Brain microvascular endothelial cell (primary cell): Measurements from ENCODE around the gene CCDC120.

Experiments used
- DNase-seq: peaks from one replicate; pipeline ENCODE4 v3.0.0-alpha.2; 2020
- H3K27ac ChIP-seq: fragments of 250-450 bp; sonication (Bioruptor Pico); 2 replicates; pipeline ENCODE4 v1.5.1; 2020; ENCODE audit warnings: mild to moderate bottlenecking, moderate library complexity
- H3K27me3 ChIP-seq: fragments of 250-450 bp; sonication (Bioruptor Pico); replicated peaks from 2 replicates; pipeline ENCODE4 v1.5.1; 2020; ENCODE audit warnings: mild to moderate bottlenecking
- H3K36me3 ChIP-seq: fragments of 250-450 bp; sonication (Bioruptor Pico); replicated peaks from 2 replicates; pipeline ENCODE4 v1.5.1; 2020; ENCODE audit warnings: mild to moderate bottlenecking
- H3K4me3 ChIP-seq: 2 replicates; pipeline ENCODE4 v1.5.1; 2011; ENCODE audit warnings: low read depth, mild to moderate bottlenecking, control low read depth, low read length, moderate library complexity
- in situ Hi-C: cut with HindIII; loops from 2 replicates; pipeline ENCODE4 v1.10.0; 2017; ENCODE audit warnings: low sequenced_read_pairs, low pct_ligation_motif_present
- TF ChIP-seq, protein P1 (sequence below): IDR thresholded peaks from 2 replicates; pipeline ENCODE4 v1.5.1; 2011; ENCODE audit warnings: low read depth, mild to moderate bottlenecking, moderate library complexity, low read length, control low read depth, inconsistent platforms; ENCODE audit errors: missing control alignments

Gene CCDC120

DNA sequence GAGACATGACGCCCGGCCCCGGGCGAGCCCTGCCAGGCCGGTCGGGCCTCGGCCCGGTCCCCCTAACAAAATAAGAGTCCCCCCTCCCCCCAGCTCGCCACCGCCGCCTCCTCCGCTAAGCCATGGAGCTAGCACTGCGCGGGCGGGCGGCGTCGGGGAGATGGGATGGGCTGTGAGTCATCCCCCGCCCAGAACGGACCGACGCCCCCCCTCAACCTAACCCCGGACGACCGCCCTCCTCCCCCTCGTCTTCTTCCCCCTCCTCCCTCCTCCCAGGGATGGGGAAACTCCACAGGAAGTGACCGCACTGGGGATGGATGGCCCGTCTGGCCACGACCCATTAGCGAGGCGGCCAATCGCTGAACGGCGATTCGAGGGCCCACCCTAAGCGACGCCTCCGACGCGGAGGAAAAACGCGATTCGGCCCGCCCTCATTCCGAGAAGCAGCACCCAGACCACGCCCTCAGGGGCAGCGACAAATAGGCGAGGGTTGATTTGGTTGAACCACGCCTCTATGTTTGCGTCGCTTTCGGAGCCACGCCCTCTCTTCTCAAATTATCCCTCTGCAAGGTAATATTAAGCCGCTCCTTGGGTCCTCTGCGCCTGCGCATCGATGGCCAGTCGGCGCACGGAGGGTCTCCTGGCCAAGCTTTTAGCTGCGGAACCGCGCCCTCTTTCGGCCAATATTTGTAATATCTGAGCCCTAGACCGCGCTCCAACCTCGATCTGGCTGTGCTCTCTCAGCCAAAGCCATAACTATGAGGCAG, 15.4 kb upstream of the CCDC120 start, which contains the start of gene TFE3:
Gene TFE3, minus strand, starts transcription at position 138 of the 767 bp plus-strand sequence. Its CDS starts 131 bp downstream, at position 7.
- DNase-seq: peak; percentile 98
- peak within 1 kb of the TSS; percentile 95 for H3K27ac ChIP-seq
- no peaks in the 10 kb centered on the region for H3K27me3 ChIP-seq
- H3K4me3 ChIP-seq: peak within 1 kb of the TSS; percentile 70
- peaks cover 12% of the 10 kb centered on the region for H3K36me3 ChIP-seq
- in situ Hi-C loops: no loop called here
- TF ChIP-seq, protein P1, sequence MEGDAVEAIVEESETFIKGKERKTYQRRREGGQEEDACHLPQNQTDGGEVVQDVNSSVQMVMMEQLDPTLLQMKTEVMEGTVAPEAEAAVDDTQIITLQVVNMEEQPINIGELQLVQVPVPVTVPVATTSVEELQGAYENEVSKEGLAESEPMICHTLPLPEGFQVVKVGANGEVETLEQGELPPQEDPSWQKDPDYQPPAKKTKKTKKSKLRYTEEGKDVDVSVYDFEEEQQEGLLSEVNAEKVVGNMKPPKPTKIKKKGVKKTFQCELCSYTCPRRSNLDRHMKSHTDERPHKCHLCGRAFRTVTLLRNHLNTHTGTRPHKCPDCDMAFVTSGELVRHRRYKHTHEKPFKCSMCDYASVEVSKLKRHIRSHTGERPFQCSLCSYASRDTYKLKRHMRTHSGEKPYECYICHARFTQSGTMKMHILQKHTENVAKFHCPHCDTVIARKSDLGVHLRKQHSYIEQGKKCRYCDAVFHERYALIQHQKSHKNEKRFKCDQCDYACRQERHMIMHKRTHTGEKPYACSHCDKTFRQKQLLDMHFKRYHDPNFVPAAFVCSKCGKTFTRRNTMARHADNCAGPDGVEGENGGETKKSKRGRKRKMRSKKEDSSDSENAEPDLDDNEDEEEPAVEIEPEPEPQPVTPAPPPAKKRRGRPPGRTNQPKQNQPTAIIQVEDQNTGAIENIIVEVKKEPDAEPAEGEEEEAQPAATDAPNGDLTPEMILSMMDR: peak; percentile 67

DNA sequence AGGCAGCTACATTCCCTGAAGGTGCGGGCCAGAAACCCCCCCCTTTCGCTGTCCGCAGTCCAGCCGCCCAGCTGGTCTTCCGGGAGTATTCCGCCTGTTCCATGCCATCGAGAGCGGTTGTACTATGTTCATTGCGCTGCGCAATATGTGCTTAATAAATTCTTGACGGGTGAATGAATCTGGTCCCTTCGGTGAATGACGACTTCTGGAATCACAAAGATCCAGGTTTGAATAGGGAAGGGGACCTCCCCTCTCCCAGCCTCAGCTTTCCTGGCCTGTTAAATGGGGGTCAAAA, 14.9 kb upstream of the CCDC120 start:
- H3K36me3 ChIP-seq: peaks cover 7% of the 10 kb centered on the region
- TF ChIP-seq, protein P1: no peak
- in situ Hi-C loops: no loop called here
- DNase-seq: no peak
- no peak overlapping the region for H3K27ac ChIP-seq
- no peaks in the 10 kb centered on the region for H3K27me3 ChIP-seq
- H3K4me3 ChIP-seq: peak overlapping the region; percentile 34

DNA sequence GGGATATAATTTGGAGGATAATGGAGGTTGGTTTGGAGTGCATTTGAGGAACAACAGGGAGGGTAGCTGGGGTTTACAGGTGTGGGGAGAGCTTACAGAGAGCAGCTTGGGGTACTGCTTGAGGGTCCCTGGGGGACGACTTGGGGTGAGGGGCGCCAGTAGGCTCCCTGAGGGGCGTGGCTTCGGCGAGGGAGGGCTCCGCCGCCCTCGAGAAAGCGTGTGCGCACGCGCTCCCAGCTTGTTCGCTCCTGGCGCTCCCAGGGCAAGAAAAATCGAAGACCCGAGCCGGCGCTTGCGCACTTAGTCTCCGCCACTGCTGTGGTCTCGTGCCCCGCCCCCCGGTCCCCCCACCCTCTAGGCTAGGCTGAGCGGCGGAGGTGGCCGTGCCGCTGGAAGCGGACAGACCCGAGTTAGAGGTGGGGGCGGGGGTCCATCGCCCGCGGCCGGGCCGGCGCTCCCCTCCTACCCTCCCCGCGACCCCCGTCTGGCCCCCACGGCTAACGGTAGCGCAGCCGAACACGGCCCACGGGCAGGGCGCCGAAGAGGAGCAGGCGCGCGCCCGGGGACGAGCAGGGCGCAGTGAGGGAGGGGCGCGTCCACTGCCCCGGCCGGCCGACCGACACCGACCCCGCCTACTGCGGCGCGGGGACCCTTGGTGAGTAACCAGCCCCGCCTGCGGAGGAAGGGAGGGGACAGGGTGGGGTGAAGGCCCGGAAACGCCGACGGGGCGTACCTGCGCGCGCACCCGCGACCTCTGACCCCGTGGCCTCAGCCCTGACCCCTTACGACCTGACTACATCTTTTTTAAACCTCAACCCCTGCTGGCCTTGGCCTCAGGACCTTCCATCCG, 5.4 kb upstream of the CCDC120 start:
- Histone ChIP-seq H3K27me3 (no peaks in the 10 kb centered on the region), H3K27ac (no peak overlapping the region), H3K4me3 (peak overlapping the region; percentile 53), H3K36me3 (no peaks in the 10 kb centered on the region)
- in situ Hi-C loops: no loop called here
- peak; percentile 35 for DNase-seq
- TF ChIP-seq, protein P1: no peak

DNA sequence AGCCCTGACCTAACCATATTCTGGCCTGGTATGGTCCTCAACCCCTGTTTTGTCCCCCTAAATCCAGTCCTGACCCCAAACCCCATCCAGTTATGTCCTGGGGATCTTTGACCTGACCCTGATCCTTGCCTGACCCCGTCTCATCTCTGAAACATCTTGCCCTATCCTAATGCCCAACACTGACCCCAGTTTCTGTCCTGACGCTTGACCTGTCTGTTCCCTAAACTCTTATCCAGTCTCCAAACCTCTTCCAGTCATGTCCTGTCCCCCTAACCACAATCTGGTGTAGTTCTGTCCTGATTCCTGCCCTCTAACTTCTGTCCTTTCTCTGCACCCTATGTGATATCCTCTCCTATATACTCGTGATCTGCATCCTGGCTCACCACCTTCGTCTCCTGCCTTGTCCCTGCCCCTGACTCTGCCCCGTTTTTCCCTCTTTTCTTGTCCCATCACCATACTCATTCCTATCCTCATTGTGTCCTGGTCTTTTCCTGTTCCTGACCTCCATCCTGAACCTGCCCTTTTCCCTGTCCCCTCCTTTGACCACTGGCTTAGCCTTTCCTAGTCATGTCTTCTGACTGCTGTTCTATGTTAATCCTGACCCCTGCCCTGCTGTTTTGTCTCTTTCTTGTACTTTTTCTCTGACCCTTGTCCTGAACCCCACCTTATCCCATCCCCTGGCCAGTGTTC, 4.6 kb upstream of the CCDC120 start:
- Histone ChIP-seq H3K4me3 (peak overlapping the region; percentile 53), H3K36me3 (no peaks in the 10 kb centered on the region), H3K27ac (no peak overlapping the region), H3K27me3 (no peaks in the 10 kb centered on the region)
- in situ Hi-C loops: no loop called here
- TF ChIP-seq, protein P1: no peak
- no peak for DNase-seq

DNA sequence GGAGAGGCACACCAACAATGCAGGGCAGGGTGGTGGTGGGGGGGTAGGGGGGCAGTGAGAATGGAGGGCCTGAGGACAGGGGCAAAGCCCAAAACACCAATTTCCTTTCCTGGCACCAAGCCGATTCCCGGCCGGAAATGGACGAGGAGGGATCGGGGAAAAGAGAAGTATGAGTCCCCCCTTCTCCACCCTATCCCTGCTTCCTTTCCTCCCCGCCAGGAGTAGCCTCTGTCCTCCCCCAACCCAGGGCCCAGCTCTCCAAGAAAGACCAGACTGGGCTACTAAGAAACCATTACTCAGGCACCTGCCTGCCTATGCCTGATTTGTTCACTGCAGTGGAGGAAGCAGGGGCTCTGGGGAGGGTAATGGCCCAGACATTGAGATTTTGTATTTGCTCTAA, 402 bp downstream of the CCDC120 start:
- H3K27ac ChIP-seq: no peak overlapping the region
- no peak for DNase-seq
- no peak overlapping the region for H3K4me3 ChIP-seq
- H3K27me3 ChIP-seq: no peaks in the 10 kb centered on the region
- no peaks in the 10 kb centered on the region for H3K36me3 ChIP-seq
- in situ Hi-C loops: no loop called here
- TF ChIP-seq, protein P1: no peak
